SKM-1 (cell line): ENCODE data around the gene METTL23.
"Not testable (repeated sequence)": the region's sequence is repeated elsewhere in the genome, so short reads cannot be mapped to it uniquely, and the experiment has no call there.

Source experiments
- DNase-seq: peaks from one replicate; lab custom pipeline; 2025; ENCODE audit not compliant: unreplicated experiment; lab: John Stamatoyannopoulos, UW

METTL23 gene

DNA sequence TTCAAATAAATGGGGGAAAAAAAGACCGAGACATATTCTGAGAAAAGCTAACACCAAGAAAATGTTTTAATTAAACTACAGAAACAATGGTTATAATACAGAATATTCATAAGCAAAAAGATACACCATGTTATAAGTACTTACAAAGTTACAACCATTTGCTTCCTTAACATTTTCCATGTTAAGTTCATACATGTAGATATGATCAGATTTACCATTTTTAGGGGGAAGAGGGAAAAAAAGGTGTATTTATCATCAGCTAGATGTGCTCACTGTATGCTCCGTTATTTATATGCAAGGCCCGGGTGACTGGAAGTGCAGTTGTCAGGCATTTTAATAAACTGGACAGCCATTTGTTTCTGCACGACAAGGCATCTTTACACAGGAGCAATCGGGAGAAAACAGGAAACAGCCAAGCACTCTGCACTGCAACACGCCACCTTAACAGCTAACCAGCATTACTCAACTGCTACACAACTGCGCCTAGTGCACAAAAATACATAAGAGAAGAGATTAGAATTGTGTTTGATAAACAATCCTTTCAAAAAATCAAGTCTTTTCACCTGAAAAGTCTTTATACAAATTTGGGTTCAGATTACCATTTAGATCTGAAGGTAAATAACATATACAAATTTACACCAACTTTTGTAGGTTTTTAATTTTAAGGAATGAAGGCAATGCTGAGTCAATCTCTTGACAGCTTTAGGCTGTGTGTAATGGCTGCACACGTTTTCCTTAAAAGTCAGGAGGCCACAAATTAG lies 7.6 kb downstream of the METTL23 start:
- no peak for DNase-seq

- DNase-seq: no peak
Observed at GRCh38 chr17:76735006-76735405, 8.4 kb downstream of the METTL23 start.

DNA sequence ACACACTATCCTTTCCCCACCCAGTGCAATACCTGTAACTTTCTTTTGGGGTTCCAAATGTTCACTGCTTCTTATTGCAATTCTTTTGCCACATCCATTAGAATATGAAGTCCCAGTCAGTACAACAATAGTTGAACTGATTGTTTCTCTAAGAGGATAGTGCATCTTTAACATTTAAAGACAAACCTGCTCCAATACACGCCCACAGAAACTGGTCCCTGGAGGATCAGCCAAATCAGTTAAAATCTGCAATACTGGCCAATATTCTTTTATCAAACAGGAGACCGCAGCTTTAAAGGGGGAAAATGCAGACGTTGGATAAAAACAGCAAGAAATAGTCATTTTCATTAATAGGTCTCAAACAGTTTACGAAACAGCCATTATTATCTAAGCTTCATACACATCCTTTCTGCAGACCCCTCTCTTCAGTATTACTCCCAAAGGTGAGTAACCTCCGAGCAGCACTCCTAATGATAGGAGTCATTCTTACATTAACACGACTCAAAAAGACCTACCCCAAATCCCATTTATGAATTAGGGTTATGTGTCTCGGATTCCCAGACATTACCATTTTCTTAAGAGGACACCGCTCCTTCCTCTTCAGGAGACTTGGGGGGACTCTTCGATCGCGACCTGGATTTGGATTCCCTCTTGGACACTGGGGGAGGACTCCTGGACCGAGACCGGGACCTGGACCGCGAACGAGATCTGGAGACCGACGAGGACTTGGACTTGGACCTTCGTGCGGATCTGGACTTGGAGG lies 9.1 kb downstream of the METTL23 start:
- DNase-seq: no peak

DNA sequence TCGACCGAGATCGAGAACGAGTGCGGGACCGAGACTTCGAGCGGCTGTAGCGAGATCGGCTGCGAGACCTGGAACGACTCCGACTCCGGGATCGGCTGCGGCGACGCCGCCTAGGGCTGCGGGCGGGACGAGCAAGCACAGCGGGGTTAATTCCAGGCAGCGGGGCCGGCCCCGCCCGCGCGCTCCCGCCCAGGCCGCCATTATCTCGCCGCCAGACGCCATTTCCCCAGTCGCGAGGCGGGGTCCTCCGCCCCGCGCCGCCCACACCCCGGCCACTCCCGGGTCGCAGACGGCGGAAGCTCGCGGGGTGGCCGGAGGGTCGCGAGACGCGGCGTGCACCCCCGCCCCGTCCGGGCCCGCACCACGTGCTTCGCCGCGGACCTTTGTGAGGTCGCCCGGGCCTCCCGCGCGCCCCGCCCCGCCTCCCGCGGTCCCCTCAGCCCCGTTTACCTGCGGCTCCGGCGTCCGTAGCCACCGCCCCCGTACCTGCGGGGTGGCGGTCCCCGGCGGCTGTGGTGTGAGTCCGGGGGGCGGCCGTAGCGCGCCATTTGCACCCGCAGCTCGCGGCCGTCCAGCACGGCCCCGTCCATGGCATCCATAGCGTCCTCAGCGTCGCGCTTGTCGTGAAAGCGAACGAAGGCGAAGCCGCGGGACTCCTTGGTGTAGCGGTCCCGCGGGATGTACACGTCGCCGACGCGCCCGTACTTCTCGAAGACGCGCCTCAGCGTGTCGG lies 9.9 kb downstream of the METTL23 start:
- DNase-seq: no peak

GRCh38 chr17:76737082-76737675 lies 10.5 kb downstream of the METTL23 start, which contains the start of gene SRSF2:
TSS of gene SRSF2 (minus strand) at chr17:76737331. CDS start at chr17:76737160, 171 bp downstream.
- DNase-seq: peak; percentile 98

DNA sequence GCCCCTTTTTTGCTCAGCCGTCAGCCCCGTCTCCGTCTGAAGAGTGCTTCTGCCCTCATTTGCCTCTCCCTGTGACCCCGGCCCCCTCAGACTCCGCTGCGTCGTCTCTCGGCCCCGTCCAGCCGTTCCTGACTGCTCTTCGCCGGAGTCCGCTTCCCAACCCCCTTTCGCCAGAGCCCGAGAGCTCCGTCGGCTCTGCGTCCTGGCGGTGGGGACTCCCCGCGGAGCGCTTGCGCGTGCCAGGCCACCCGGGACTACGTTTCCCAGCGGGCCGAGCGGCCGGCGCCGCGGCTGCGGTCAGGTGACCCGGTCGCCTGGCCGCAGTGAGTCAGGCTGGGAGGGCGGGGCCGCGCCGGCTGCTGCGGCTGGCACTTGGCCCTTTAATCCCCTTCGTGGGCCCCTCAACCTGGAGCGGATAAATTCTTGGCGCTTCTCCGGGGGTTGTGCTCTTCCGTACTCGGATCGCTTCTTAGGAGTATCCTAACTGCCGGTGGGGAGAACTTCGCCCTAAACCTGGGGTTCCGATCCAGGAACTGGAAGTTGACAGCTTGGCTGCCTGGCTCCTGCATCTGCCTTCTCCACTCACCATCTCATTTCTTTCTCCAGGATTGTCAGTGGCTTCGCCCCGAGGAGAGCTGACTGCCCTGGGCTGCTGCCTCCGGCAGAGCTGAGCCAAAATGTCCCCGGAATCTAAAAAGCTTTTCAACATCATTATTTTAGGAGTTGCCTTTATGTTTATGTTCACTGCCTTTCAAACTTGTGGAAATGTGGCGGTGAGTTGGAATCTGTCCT lies 11.2 kb downstream of the METTL23 start, which contains the start of gene MFSD11:
Gene MFSD11 (plus strand): TSS at position 444 of the 792 bp plus-strand sequence. CDS start 234 bp downstream, at position 678.
- DNase-seq: peak; percentile 78

GRCh38 chr17:76738468-76738850 lies 11.8 kb downstream of the METTL23 start:
- no peak for DNase-seq

DNA sequence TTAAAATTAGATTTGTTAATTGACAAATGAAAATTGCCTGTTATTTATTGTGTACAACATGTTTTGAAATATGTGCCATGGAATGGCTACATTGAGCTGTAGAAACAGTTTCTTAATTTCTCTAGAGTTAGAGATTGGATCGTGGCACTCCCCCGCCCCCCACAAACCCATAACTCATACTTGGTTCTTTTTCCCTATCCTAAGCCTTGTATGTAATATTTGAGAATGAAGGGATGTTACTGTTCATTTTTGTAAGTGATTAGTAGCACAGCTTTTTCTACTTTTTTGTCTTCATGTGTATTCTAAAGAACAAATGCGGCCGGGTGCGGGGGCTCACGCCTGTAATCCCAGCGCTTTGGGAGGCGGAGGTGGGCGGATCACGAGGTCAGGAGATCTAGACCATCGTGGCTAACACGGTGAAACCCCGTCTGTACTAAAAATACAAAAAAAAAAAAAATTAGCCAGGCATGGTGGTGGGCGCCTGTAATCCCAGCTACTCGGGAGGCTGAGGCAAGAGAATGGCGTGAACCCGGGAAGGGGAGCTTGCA lies 13.0 kb downstream of the METTL23 start:
- not testable (repeated sequence) for DNase-seq

- DNase-seq: no peak
Observed at GRCh38 chr17:76740329-76741118, 13.9 kb downstream of the METTL23 start.

- DNase-seq: no peak
Observed at GRCh38 chr17:76742958-76743357, 16.3 kb downstream of the METTL23 start.

DNA sequence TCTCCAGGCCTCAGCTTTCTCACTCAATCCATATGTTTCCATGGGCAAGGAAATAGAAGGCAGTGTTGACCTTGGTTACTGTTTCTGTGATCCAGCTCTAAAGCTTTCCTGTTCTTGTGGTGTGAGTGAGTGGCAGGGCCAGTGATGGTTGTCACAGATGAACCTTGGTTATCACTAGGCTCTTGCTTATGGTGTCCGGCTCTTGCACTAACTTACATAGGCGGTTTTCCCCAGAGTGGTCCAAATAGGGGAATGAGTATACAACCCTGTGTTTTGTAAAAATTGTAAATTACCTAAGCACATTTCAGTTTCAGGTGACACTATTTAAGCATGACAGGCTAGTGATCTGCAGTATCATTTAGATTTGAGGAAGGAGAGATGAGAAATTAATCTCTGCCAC lies 18.1 kb downstream of the METTL23 start:
- no peak for DNase-seq

DNA sequence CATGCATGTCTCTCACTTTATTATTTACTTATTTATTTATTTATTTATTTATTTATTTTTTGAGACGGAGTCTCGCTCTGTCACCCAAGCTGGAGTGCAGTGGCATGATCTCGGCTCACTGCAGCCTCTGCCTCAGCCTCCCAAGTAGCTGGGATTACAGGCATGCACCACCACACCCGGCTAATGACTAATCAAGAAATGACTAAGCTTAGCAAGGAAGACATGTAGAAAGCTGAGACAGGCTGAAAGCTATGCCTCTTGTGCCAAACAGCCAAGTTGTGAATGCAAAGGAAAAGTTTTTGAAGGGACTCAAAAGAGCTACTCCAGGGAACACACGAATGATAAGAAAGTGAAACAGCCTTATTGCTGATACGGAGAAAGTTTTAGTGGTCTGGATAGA lies 19.1 kb downstream of the METTL23 start:
- not testable (repeated sequence) for DNase-seq

GRCh38 chr17:76747716-76748363 lies 21.2 kb downstream of the METTL23 start:
- DNase-seq: no peak

- no peak for DNase-seq
Observed at GRCh38 chr17:76748657-76749056, 22.0 kb downstream of the METTL23 start.

GRCh38 chr17:76751416-76751993 lies 24.9 kb downstream of the METTL23 start:
- no peak for DNase-seq

DNA sequence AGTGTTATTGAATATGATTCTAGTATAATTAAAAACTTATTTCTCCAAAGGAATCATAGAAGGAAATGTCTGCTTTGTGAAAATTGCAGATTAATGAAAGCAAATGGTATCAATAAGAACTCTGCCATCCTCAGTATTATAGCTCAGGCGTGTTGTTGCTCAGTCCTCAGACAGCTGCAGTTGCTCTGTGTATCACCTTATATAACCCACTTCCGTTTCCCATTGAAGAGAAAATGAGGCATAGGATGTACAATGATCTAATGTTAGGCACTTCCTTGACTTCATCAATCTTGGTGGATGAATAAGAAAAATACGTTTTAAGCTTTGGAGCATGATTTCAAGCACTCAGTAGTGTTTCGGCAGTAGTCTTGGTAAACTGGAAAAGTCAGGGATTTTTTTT lies 25.4 kb downstream of the METTL23 start:
- DNase-seq: no peak

GRCh38 chr17:76753061-76753961 lies 26.7 kb downstream of the METTL23 start:
- no peak for DNase-seq
